Ovary (tissue), 3 donors: Measurements from ENCODE around the gene STK39.

Experiments
- CTCF ChIP-seq, 3 donors: fragments of 450-650 bp in 2 of 3; fragments of 200-600 bp in 1 of 3; IDR thresholded peaks; one replicate each; pipeline versions ENCODE4 v1.5.1 to v1.8.0; 2016 to 2022; ENCODE audit warnings: antibody characterized with exemption in 3 of 3, mild to moderate bottlenecking in 1 of 3
- EP300 ChIP-seq: sonication (generic); formaldehyde crosslinking; IDR thresholded peaks from one replicate; pipeline ENCODE4 v1.6.1; 2017; ENCODE audit warnings: antibody characterized with exemption
- POLR2A ChIP-seq: fragments of 450-650 bp; IDR thresholded peaks from one replicate; pipeline ENCODE4 v1.6.1; 2017; ENCODE audit warnings: antibody characterized with exemption, mild to moderate bottlenecking, moderate library complexity
- donor health status: DM: no; HTN: no; CAD: no.

GRCh38 chr2:168294409-168294808 lies 47.0 kb upstream of the STK39 start:
- TF ChIP-seq CTCF (IDR thresholded peaks at IDR 0.05) (no peak), EP300 (no peak), POLR2A (no peak)
